GM12865 (cell line): Measurements from ENCODE around the gene UNC119B.

ENCODE experiments used
- DNase-seq: peaks from one replicate; pipeline ENCODE4 v3.0.0; 2010; ENCODE audit warnings: low read depth
- H3K4me3 ChIP-seq: 2 replicates; pipeline ENCODE4 v1.5.1; 2011; ENCODE audit warnings: mild to moderate bottlenecking, low read depth, low read length, control low read depth
- CTCF ChIP-seq: IDR thresholded peaks from 2 replicates; pipeline ENCODE4 v1.5.1; 2011; ENCODE audit warnings: low read length, control low read depth, low read depth, inconsistent platforms; ENCODE audit not compliant: insufficient read depth; ENCODE audit errors: missing control alignments

Gene UNC119B

GRCh38 chr12:120719496-120720233 lies 9.4 kb downstream of the UNC119B start:
- no peak overlapping the region for H3K4me3 ChIP-seq
- no peak for DNase-seq
- TF ChIP-seq CTCF: no peak

GRCh38 chr12:120720234-120720986 lies 10.2 kb downstream of the UNC119B start:
- H3K4me3 ChIP-seq: no peak overlapping the region
- TF ChIP-seq CTCF: no peak
- DNase-seq: no peak

GRCh38 chr12:120720987-120721801 lies 10.9 kb downstream of the UNC119B start:
- no peak overlapping the region for H3K4me3 ChIP-seq
- no peak for DNase-seq
- TF ChIP-seq CTCF: no peak

GRCh38 chr12:120721866-120722265 lies 11.6 kb downstream of the UNC119B start:
- no peak overlapping the region for H3K4me3 ChIP-seq
- DNase-seq: no peak
- TF ChIP-seq CTCF: no peak

- no peak for DNase-seq
- TF ChIP-seq CTCF: no peak
Measured at GRCh38 chr12:120722784-120723183, 12.5 kb downstream of the UNC119B start.

GRCh38 chr12:120724720-120725119 lies 14.5 kb downstream of the UNC119B start:
- TF ChIP-seq CTCF: no peak
- no peak for DNase-seq
- no peak overlapping the region for H3K4me3 ChIP-seq

More at GRCh38 chr12:120722784-120723183, 12.5 kb downstream of the UNC119B start:
- no peak overlapping the region for H3K4me3 ChIP-seq
